Frontal cortex (tissue), 4 donors: ENCODE data around the gene GPSM1. TPM values are rescaled to one million over a fixed set of nuclear protein-coding genes. Genes with fewer than 3 reads are reported as not detected.

Experiments used
- DNase-seq, 2 donors: peaks; one replicate each; pipeline ENCODE4 v3.0.0; 2012; ENCODE audit warnings: low spot score in 2 of 2
- FAIRE-seq: peaks from 2 replicates; lab custom pipeline; 2012; peaks lifted over from hg19 to GRCh38; lab: Jason Lieb, UNC
- total RNA-seq: library from RNA; depleted of rRNA; stranded (reverse); fragments of >200 nt; gene quantifications from one replicate; pipeline ENCODE4 v1.2.3, GENCODE V29; 2014
- donor health status: control.
- donor health status: control.
- donor health status: control.

Gene GPSM1
- total RNA-seq, 1 donor from 2014 or later, result 71.7 TPM

DNA sequence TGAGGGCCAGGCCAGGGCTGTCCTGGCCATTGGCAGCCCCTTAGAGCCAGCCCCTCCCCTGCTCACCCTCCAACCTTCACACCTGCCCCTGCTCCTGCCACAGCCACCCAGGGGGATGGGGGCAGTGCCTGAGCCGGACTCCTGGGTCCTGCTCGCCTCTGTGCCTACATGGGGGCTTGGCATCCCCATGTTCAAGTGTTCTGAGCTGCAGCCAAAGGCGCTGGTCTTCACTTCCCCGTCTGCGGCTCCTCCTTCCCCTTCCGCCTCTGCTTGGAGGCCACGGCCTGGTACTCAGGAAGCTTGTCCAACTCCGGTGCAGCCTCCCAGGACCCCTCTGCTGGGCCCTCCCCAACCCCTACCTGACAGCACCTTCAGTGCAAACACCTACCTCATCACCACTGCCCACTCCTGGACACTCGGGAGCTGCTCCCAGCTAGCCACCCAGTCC is 38.5 kb downstream of the GPSM1 start:
- no peak for DNase-seq
- FAIRE-seq, result no peak

DNA sequence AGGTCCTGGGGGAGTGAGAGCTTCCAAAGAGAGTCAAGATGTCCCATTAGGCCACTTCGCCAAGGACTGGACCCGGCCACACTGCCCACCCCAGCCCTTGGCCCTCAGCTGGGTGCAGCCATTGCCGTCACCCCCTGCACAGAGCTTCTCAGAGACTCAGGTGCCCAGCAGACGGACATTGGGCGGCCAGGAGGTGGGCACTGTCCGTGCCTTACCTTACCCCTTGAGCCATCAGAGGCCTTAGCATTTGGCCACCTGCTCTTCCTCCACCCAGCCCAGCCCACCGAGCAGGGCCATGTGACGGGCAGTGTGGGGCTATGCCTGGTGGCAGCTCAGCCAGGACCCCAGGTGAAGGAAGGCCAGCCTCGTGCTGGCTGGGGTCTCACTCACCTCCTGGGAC is 39.5 kb downstream of the GPSM1 start:
- no peak for DNase-seq
- no peak for FAIRE-seq

DNA sequence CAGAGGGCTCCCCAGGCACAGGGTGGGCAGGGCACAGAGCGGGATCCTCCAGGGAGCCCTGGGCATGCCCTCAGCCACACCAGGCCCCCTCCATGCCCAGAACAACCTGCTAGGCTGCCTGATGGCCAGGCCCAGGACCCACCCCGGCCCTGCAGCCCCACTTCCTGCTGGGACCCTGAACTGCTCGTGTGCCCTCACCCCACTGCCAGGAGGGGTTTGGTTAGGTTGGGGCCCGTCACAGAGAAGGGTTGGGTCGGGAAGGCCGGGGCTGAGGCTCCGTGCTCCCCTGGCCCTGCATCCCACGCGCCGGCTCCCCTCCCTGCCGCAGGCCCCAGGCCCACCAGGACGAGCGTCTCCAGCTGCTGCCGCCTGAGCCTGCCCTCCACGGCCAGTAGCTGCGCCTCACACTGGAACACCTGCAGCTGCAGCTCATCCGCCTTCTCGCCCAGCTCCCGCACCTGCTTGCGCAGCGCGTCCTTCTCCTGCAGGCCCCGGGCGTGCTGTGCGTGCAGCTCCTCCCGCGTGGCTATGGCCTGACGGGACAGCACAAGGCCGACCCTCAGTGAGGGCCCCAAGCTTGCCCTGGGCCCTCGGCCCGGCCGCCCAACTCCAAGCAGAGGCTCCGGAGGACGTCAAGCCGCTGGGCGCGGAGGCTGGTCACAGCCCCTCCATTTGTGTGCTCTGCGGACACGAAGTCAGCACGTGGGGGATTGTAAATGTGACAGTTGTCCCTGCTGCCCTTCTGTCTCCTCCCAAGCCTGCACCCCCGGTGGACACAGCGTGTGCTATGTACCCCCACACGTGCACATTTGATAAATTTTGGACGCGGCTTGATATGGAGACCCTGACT is 40.2 kb downstream of the GPSM1 start:
- FAIRE-seq (no peak), DNase-seq (no peak)

- FAIRE-seq, result no peak
- DNase-seq, result no peak
Measured at GRCh38 chr9:136368190-136368589, 40.9 kb downstream of the GPSM1 start.

DNA sequence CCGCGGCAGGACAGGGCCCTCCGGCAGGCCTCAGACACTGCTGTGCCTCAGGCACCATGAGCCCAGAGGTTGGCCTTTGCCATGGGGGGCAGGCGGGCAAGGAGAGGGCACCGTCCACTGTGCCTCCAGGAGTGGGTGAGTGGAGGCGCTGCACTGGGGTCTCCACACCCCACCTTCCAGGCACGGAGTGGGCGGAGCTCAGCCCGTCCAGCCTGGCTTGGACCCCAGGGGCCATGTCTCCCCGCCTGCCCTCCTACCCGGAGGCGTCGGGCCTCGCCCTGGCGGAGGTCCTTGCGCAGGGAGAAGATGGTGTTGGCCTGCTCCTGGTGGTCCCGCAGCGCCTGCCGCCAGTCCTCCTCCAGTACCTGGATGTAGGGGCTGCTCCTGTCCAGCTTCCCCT is 42.7 kb downstream of the GPSM1 start:
- DNase-seq (no peak), FAIRE-seq (no peak)

DNA sequence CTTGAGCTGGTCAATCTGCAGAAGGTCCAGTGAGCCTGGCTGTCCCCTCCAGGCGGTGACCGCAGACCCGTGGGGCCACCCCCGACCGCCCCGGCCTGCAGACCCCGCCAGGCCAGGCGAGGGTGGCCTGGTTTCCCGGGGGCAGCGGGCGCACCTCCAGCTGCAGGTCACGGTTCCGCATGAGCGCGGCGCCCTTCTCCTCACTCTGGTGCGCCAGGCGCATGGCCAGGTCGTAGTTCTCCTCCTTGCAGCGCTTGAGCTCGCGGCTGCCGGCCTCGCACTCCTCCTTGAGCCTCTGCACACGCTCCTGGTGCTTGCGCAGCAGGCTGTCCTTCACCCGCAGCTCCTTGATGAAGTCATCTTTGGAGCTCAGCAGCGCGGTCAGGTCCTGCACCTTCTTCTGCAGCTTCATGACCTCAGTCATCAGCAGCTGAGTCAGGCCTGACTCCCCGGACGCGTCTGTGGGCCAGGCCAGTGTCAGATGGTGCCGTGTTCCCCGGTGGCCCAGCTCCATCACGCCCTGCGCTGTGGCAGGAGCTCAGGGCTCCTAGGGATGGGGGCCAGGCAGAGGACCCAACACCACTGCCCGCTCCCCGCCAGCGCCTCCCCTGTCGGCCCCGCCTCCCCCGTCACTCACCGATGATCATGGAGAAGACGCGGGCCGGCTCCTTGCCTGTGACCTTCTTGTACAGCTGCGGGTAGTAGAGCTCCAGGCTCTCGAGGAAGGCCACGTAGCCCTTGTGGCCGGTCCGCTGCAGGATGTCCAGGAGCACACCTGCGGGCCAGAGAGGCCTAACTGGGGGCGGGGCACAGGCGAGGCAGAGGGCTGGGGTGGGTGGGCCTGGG is 43.6 kb downstream of the GPSM1 start:
- FAIRE-seq, result no peak
- DNase-seq, result no peak

GRCh38 chr9:136371533-136371880 is 44.2 kb downstream of the GPSM1 start:
- FAIRE-seq (no peak), DNase-seq (no peak)

- DNase-seq, result no peak
- FAIRE-seq, result no peak
Measured at GRCh38 chr9:136372006-136372405, 44.7 kb downstream of the GPSM1 start.

DNA sequence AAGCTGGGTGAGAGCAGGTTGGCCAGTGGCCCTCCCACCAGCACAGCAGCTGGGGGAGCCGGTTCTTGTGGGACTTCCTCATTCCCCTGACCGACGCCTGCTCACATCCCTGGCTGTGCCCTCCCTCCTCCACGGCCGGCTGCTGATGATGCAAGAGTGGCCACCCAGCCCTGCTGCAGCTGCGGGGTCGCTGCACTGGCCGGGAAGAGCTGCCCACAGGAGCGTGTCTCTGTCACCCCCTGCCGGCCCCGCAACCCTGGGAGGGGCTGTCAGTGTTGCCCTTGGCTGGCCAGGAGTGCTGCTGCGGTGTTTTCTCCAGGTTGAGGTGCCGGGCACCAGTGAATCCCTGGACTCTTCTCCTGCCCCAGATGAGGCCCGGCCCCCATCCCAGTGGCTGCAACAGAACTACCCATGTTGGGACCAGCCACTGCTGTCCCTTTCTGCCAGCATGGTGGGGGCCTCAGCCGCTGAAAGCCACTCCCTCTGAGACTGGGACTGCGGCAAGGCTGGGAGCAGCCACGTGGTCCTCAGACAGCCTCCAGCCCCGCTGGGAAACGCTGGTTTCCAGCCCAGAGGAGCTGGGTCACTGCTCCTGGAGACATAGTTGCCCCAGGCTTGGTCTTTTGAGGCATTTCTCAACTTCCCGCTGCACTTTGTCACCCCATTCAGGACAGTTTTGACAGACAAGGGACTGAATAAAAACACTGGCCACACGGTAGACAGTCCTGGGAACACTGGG is 45.4 kb downstream of the GPSM1 start:
- DNase-seq (no peak), FAIRE-seq (no peak)

DNA sequence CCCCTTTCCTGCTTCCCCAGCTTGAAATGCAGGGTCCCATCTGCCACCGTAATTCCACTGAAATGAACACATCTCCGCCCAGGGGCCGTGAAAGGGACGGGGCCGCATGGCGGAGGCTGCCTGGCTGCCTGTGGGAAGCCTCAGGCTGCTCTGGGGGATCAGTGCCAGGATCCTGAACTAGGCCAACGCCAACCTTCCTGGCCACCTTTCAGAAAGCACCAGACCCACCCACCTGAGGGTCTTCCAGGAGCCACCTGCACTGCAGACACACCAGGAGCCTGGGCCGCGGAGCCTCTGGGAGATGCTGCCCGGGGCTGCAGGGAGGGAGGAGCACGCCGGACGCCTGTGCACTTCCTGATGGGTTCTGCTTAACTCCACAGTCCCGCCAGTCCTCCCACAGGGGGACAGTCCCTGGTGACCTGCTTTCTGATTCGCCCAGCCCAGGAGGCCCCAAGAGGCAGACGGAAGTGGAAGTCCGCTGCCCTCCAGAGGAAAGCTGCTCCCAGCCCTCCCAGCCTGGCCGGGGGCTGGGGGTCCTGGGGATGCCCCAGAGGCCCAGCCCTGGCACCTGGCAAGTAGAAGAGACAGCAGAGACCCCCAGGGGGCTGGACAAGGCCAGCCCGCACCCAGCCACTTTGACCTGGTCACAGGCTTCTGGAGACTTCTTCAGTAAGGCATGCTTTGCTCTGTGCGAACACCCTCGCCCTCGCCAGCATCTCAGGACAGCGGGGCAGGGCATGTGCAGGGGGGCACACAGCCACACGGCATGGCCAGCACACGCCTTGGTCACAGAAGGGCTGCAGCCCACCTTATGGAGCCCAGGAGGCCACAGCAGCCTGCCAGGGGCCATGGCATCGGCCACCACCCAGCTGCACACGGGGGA is 46.2 kb downstream of the GPSM1 start, which contains the start of gene CARD9:
TSS of gene CARD9 (minus strand) at position 370 of the 883 bp plus-strand sequence. CDS start 1,591 bp downstream, outside the sequence.
- FAIRE-seq (no peak), DNase-seq (no peak)

DNA sequence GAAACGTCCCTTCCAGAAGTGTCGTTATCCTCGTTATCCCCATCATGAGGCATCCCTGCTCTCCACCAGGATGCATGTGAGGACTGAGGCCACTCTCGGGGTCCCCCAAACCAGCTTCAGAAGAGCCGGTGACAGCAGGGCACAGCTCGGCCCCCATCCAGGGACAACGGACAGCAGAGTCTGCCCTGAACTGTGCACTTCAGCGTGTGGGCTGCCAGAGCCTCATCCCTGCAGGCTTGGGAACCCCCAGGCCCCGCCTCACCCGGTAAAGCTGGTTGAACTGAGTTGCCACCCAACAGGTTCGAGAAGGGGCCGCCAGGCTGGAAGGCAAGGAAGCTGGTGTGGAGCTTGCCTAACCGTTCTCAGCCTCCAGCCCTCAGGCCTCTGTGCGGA is 46.8 kb downstream of the GPSM1 start:
- FAIRE-seq, result no peak
- DNase-seq, result no peak

DNA sequence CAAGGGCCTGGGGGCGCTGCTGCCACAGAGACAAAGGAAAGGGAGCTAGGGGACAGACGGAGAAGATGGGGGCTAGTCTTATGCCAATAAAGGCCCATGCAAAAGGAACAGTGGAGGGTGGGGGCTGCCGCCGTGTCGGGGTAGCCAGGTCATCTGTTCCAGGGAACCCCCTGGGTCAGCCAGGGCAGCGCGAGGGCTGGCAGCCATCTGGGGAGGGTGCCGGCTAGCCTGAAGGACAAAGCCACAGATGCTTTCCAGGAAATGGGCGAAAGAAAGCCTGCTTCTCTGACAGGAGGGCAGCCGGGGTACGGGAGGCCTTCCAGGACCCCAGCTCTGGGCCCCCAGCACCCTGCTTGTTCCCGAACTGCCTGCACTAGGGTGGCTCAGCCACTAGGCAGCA is 47.8 kb downstream of the GPSM1 start:
- FAIRE-seq (no peak), DNase-seq (no peak)

DNA sequence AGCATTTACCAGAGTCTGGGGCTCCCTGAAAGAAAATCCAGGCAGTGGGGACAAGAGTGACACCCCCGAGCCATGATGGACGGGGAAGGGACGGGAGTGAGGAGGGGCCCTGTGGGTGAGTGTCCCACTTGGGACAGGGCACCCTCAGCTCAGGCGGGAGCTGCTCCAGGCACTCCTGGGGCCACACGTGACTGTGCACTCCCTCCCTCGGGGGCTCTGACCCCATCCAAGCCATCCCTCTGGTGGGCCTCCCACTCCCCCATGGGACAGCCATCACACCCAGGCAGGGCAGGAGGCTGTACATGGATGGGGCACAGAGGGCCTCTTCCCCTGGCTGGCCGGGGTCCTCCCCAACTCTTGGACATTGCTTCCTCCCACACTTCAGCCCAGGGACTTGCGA is 49.1 kb downstream of the GPSM1 start:
- DNase-seq, result no peak
- no peak for FAIRE-seq

GRCh38 chr9:136377341-136378169 is 50.2 kb downstream of the GPSM1 start:
- DNase-seq (no peak), FAIRE-seq (no peak)

- FAIRE-seq, result no peak
Measured at GRCh38 chr9:136378170-136379002, 51.0 kb downstream of the GPSM1 start.

GRCh38 chr9:136379003-136379287 is 51.6 kb downstream of the GPSM1 start:
- FAIRE-seq, result no peak
- DNase-seq, result no peak

More at GRCh38 chr9:136378170-136379002, 51.0 kb downstream of the GPSM1 start:
- no peak for DNase-seq

DNA sequence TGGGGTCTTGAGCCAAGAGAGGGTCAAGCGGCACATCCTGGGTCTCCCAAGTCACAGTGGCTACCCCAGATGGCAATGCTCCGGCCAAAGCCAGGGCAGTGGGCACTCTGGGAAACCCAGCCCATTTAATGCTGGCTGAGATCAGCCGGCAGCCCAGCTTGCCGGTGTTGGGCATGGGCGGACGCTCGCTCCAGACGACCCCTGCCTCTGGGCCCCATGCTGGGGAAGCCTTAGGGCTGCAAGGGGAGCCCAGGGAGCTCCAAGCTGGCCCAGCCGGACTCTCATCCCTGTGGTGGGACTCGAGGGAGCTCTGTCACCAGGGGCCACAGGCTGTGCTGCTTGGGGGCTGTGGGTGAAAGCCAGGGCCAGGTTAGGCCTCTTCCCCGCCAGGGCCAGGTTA is 52.1 kb downstream of the GPSM1 start:
- no peak for FAIRE-seq
- DNase-seq, result no peak

GRCh38 chr9:136379891-136380290 is 52.6 kb downstream of the GPSM1 start:
- DNase-seq (no peak), FAIRE-seq (no peak)
